HepG2 (cell line): ENCODE results near the gene ZNFX1. TPM values are rescaled to one million over a fixed set of nuclear protein-coding genes. Genes with fewer than 3 reads are reported as not detected.

Source experiments
- ARNT2 ChIP-seq: sonication (generic); formaldehyde crosslinking; IDR thresholded peaks from 2 replicates; pipeline ENCODE4 v1.8.0; 2022; ENCODE audit warnings: mild to moderate bottlenecking, low read depth, missing genetic modification reagents, moderate library complexity
- CBX5 ChIP-seq: sonication (generic); formaldehyde crosslinking; IDR thresholded peaks from 2 replicates; pipeline ENCODE4 v1.4.0; 2020; ENCODE audit warnings: missing genetic modification reagents, borderline replicate concordance
- EEA1 ChIP-seq: sonication (generic); formaldehyde crosslinking; IDR thresholded peaks from 2 replicates; pipeline ENCODE4 v1.5.1; 2020; ENCODE audit warnings: mild to moderate bottlenecking, missing genetic modification reagents, borderline replicate concordance
- HOXA9 ChIP-seq: sonication (generic); formaldehyde crosslinking; IDR thresholded peaks from 2 replicates; pipeline ENCODE4 v1.8.1; 2022; ENCODE audit warnings: missing genetic modification reagents, mild to moderate bottlenecking, moderate library complexity, borderline replicate concordance
- MAF1 ChIP-seq: sonication (generic); formaldehyde crosslinking; IDR thresholded peaks from 2 replicates; pipeline ENCODE4 v1.5.0; 2020; ENCODE audit warnings: missing genetic modification reagents, borderline replicate concordance
- MAFG ChIP-seq: sonication (generic); formaldehyde crosslinking; IDR thresholded peaks from 2 replicates; pipeline ENCODE4 v1.5.1; 2020; ENCODE audit warnings: mild to moderate bottlenecking, missing genetic modification reagents
- PHF8 ChIP-seq: sonication (generic); formaldehyde crosslinking; IDR thresholded peaks from 2 replicates; pipeline ENCODE4 v1.5.0; 2020; ENCODE audit warnings: missing genetic modification reagents
- ZNF180 ChIP-seq: sonication (generic); formaldehyde crosslinking; IDR thresholded peaks from 2 replicates; pipeline ENCODE4 v1.4.0; 2020; ENCODE audit warnings: low read depth, missing genetic modification reagents, borderline replicate concordance
- ZNF383 ChIP-seq: sonication (generic); formaldehyde crosslinking; IDR thresholded peaks from 2 replicates; pipeline ENCODE4 v1.4.0; 2020; ENCODE audit warnings: missing genetic modification reagents, mild to moderate bottlenecking, borderline replicate concordance
- ZNF547 ChIP-seq: sonication (generic); formaldehyde crosslinking; IDR thresholded peaks from 2 replicates; pipeline ENCODE4 v1.5.1; 2020; ENCODE audit warnings: mild to moderate bottlenecking, missing genetic modification reagents
- ZNF557 ChIP-seq: sonication (generic); formaldehyde crosslinking; IDR thresholded peaks from 2 replicates; pipeline ENCODE4 v1.4.0; 2020; ENCODE audit warnings: missing genetic modification reagents
- ZNF660 ChIP-seq: sonication (generic); formaldehyde crosslinking; IDR thresholded peaks from 2 replicates; pipeline ENCODE4 v1.5.1; 2020; ENCODE audit warnings: mild to moderate bottlenecking, low read depth, missing genetic modification reagents, borderline replicate concordance
- polyA plus RNA-seq, 8 experiments: library from polyadenylated mRNA; depleted of rRNA in 3 of 8; stranded (reverse) in 7 of 8; unstranded in 1 of 8; fragments of >200 nt; fragmentation: Illumina TruSeq in 4 of 8; extraction: Trizol in 4 of 8; gene quantifications; 2 replicates each; pipeline versions ENCODE4 v1.2.1 to v1.2.3, GENCODE V29; 2011 to 2016; ENCODE audit warnings: low read depth in 4 of 8, missing spikeins in 1 of 8, mixed read lengths in 1 of 8; ENCODE audit not compliant: insufficient read depth in 1 of 8
- total RNA-seq, 5 experiments: library from RNA; depleted of rRNA; stranded (reverse); fragments of >200 nt; fragmentation: Illumina TruSeq; extraction: Trizol; gene quantifications; 2 replicates each; pipeline ENCODE4 v1.2.3, GENCODE V29; 2016; ENCODE audit warnings: low read depth in 1 of 5
- TF ChIP-seq, protein P1 (sequence below): sonication (generic); formaldehyde crosslinking; IDR thresholded peaks from 2 replicates; pipeline ENCODE4 v1.4.0; 2020; ENCODE audit warnings: missing genetic modification reagents
- TF ChIP-seq, protein P2 (sequence below): sonication (generic); formaldehyde crosslinking; IDR thresholded peaks from 2 replicates; pipeline ENCODE4 v1.5.1; 2020; ENCODE audit warnings: missing genetic modification reagents, mild to moderate bottlenecking, borderline replicate concordance
- TF ChIP-seq, protein P3 (sequence below): sonication (generic); formaldehyde crosslinking; conservative IDR thresholded peaks from 2 replicates; pipeline ENCODE4 v1.8.0; 2022; ENCODE audit warnings: mild to moderate bottlenecking, moderate library complexity, missing genetic modification reagents

Gene ZNFX1
- total and polyA plus RNA-seq, 2 of the 13 experiments (the other 11 are each of a cell fraction or from before 2014, with no cell fraction given): 2.9 to 11.1 TPM

DNA sequence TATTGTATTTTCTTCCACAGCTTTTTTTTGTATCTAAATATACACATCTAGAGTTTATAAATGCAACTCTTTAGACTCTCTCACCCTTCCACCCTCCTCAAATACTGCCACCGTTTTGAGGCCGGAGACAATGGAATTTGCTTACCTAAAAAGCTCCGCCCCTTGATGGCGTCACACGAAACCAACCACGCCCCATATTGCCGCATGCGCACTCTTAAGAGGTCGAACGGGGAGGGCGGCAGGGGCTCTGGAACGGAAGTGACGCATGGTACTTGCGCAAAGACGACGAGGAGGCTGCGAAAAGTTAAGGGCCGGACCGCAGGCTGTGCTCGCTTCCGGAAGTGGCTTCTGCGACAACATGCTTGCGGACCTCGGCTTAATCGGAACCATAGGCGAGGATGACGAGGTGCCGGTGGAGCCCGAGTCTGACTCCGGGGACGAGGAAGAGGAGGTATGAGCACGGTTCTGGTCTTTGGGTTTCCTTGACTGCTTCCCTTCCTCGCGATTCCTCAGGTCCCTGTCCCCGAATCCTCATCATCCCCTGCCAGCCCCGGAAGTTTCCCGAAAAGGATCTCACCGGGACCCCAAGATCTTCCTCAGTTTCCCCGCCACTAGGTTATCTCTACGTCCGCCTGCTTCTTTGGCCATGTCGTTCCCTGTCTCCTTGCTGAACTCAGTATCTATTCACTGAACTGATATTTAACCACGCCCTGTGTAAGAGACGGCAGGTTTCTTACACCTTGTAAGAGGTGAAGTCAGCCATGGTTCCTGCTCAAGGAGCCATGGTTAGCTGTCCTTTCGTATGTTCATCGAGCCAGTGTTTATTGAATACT, 58.5 kb downstream of the ZNFX1 start, which contains the start of gene DDX27 (continued):
- TF ChIP-seq, protein P1, sequence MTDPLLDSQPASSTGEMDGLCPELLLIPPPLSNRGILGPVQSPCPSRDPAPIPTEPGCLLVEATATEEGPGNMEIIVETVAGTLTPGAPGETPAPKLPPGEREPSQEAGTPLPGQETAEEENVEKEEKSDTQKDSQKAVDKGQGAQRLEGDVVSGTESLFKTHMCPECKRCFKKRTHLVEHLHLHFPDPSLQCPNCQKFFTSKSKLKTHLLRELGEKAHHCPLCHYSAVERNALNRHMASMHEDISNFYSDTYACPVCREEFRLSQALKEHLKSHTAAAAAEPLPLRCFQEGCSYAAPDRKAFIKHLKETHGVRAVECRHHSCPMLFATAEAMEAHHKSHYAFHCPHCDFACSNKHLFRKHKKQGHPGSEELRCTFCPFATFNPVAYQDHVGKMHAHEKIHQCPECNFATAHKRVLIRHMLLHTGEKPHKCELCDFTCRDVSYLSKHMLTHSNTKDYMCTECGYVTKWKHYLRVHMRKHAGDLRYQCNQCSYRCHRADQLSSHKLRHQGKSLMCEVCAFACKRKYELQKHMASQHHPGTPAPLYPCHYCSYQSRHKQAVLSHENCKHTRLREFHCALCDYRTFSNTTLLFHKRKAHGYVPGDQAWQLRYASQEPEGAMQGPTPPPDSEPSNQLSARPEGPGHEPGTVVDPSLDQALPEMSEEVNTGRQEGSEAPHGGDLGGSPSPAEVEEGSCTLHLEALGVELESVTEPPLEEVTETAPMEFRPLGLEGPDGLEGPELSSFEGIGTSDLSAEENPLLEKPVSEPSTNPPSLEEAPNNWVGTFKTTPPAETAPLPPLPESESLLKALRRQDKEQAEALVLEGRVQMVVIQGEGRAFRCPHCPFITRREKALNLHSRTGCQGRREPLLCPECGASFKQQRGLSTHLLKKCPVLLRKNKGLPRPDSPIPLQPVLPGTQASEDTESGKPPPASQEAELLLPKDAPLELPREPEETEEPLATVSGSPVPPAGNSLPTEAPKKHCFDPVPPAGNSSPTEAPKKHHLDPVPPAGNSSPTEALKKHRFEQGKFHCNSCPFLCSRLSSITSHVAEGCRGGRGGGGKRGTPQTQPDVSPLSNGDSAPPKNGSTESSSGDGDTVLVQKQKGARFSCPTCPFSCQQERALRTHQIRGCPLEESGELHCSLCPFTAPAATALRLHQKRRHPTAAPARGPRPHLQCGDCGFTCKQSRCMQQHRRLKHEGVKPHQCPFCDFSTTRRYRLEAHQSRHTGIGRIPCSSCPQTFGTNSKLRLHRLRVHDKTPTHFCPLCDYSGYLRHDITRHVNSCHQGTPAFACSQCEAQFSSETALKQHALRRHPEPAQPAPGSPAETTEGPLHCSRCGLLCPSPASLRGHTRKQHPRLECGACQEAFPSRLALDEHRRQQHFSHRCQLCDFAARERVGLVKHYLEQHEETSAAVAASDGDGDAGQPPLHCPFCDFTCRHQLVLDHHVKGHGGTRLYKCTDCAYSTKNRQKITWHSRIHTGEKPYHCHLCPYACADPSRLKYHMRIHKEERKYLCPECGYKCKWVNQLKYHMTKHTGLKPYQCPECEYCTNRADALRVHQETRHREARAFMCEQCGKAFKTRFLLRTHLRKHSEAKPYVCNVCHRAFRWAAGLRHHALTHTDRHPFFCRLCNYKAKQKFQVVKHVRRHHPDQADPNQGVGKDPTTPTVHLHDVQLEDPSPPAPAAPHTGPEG: no peak
- TF ChIP-seq PHF8 (CRISPR knock-in tag): peak; percentile 94
- TF ChIP-seq, protein P2, sequence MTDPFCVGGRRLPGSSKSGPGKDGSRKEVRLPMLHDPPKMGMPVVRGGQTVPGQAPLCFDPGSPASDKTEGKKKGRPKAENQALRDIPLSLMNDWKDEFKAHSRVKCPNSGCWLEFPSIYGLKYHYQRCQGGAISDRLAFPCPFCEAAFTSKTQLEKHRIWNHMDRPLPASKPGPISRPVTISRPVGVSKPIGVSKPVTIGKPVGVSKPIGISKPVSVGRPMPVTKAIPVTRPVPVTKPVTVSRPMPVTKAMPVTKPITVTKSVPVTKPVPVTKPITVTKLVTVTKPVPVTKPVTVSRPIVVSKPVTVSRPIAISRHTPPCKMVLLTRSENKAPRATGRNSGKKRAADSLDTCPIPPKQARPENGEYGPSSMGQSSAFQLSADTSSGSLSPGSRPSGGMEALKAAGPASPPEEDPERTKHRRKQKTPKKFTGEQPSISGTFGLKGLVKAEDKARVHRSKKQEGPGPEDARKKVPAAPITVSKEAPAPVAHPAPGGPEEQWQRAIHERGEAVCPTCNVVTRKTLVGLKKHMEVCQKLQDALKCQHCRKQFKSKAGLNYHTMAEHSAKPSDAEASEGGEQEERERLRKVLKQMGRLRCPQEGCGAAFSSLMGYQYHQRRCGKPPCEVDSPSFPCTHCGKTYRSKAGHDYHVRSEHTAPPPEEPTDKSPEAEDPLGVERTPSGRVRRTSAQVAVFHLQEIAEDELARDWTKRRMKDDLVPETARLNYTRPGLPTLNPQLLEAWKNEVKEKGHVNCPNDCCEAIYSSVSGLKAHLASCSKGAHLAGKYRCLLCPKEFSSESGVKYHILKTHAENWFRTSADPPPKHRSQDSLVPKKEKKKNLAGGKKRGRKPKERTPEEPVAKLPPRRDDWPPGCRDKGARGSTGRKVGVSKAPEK: peak; percentile 89; the same call in 1 of the 2 replicates
- TF ChIP-seq CBX5 (CRISPR knock-in tag): peak; percentile 82
- TF ChIP-seq ZNF660 (CRISPR knock-in tag): no peak
- TF ChIP-seq ZNF557 (CRISPR knock-in tag): peak; percentile 91; the same call in 1 of the 2 replicates
- TF ChIP-seq ZNF547: peak; percentile 89
- no peak for TF ChIP-seq HOXA9 (CRISPR knock-in tag)
- no peak for TF ChIP-seq ZNF383 (CRISPR knock-in tag)
- no peak for TF ChIP-seq ZNF180 (CRISPR knock-in tag)
- TF ChIP-seq MAFG (CRISPR knock-in tag): no peak
- peak; percentile 89; the same call in 1 of the 2 replicates for TF ChIP-seq ARNT2 (CRISPR knock-in tag)
- TF ChIP-seq, protein P3, sequence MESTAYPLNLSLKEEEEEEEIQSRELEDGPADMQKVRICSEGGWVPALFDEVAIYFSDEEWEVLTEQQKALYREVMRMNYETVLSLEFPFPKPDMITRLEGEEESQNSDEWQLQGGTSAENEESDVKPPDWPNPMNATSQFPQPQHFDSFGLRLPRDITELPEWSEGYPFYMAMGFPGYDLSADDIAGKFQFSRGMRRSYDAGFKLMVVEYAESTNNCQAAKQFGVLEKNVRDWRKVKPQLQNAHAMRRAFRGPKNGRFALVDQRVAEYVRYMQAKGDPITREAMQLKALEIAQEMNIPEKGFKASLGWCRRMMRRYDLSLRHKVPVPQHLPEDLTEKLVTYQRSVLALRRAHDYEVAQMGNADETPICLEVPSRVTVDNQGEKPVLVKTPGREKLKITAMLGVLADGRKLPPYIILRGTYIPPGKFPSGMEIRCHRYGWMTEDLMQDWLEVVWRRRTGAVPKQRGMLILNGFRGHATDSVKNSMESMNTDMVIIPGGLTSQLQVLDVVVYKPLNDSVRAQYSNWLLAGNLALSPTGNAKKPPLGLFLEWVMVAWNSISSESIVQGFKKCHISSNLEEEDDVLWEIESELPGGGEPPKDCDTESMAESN (CRISPR knock-in tag): peak; percentile 100
- 0 out of 2 replicates have a peak, but pooled peaks have one; percentile 29 for TF ChIP-seq MAF1 (CRISPR knock-in tag)
- TF ChIP-seq EEA1 (CRISPR knock-in tag): peak; percentile 96; the same call in 1 of the 2 replicates
